Measurements from ENCODE around the gene C1QTNF9B.

The C1QTNF9B gene

GRCh38 chr13:23852351-23852750 is 45.0 kb downstream of the C1QTNF9B start:
- H3K4me1 ChIP-seq (ENCODE audit: low read length) = peaks cover 17% of the 10 kb centered on the region
- H3K4me3 ChIP-seq (ENCODE audit: low read length) = no peak overlapping the region
- no peaks in the 10 kb centered on the region for H3K36me3 ChIP-seq (replicated peaks; ENCODE audit: low read depth, low read length)
- no peaks in the 10 kb centered on the region for H4K20me1 ChIP-seq (ENCODE audit: insufficient read depth, low read length)
- H3K9me3 ChIP-seq (ENCODE audit: insufficient read depth, low read length) = no peaks in the 10 kb centered on the region
- H2AFZ ChIP-seq (ENCODE audit: low read depth, low read length) = no peak overlapping the region
- no peak for TF ChIP-seq EZH2phosphoT487 (IDR thresholded peaks at IDR 0.05; ENCODE audit: low read depth)
- no peak for TF ChIP-seq CTCF (IDR thresholded peaks at IDR 0.05; ENCODE audit: low read depth, low read length)
- no peaks in the 10 kb centered on the region for H3K27me3 ChIP-seq (ENCODE audit: low read depth, low read length)
- no peak overlapping the region for H3K4me2 ChIP-seq (ENCODE audit: low read length)
- no peak overlapping the region for H3K9ac ChIP-seq (ENCODE audit: low read length)
- H3K79me2 ChIP-seq (ENCODE audit: low read length) = no peaks in the 10 kb centered on the region
- H3K27ac ChIP-seq (ENCODE audit: low read length) = no peak overlapping the region

GRCh38 chr13:23851106-23851505 is 46.2 kb downstream of the C1QTNF9B start:
- Histone ChIP-seq H3K27me3 (ENCODE audit: low read depth, low read length) (no peaks in the 10 kb centered on the region), H3K4me1 (ENCODE audit: low read length) (peaks cover 19% of the 10 kb centered on the region), H3K27ac (ENCODE audit: low read length) (no peak overlapping the region)

GRCh38 chr13:23850134-23850533 is 47.2 kb downstream of the C1QTNF9B start:
- no peak overlapping the region for H3K4me2 ChIP-seq (ENCODE audit: low read length)
- H4K20me1 ChIP-seq (ENCODE audit: insufficient read depth, low read length) = no peaks in the 10 kb centered on the region
- H3K4me1 ChIP-seq (ENCODE audit: low read length) = peaks cover 25% of the 10 kb centered on the region
- no peaks in the 10 kb centered on the region for H3K79me2 ChIP-seq (ENCODE audit: low read length)
- TF ChIP-seq CTCF (IDR thresholded peaks at IDR 0.05; ENCODE audit: low read depth, low read length) (no peak), EZH2phosphoT487 (IDR thresholded peaks at IDR 0.05; ENCODE audit: low read depth) (no peak)
- H3K4me3 ChIP-seq (ENCODE audit: low read length) = no peak overlapping the region
- H3K27ac ChIP-seq (ENCODE audit: low read length) = no peak overlapping the region
- H3K27me3 ChIP-seq (ENCODE audit: low read depth, low read length) = no peaks in the 10 kb centered on the region
- H3K36me3 ChIP-seq (replicated peaks; ENCODE audit: low read depth, low read length) = no peaks in the 10 kb centered on the region
- H3K9me3 ChIP-seq (ENCODE audit: insufficient read depth, low read length) = no peaks in the 10 kb centered on the region
- H2AFZ ChIP-seq (ENCODE audit: low read depth, low read length) = no peak overlapping the region
- H3K9ac ChIP-seq (ENCODE audit: low read length) = no peak overlapping the region

More at GRCh38 chr13:23851106-23851505, 46.2 kb downstream of the C1QTNF9B start:
- no peak overlapping the region for H3K4me2 ChIP-seq (ENCODE audit: low read length)
- H2AFZ ChIP-seq (ENCODE audit: low read depth, low read length) = no peak overlapping the region
- H3K36me3 ChIP-seq (replicated peaks; ENCODE audit: low read depth, low read length) = no peaks in the 10 kb centered on the region
- TF ChIP-seq EZH2phosphoT487 (IDR thresholded peaks at IDR 0.05; ENCODE audit: low read depth) (no peak), CTCF (IDR thresholded peaks at IDR 0.05; ENCODE audit: low read depth, low read length) (no peak)
- no peaks in the 10 kb centered on the region for H3K9me3 ChIP-seq (ENCODE audit: insufficient read depth, low read length)
- H3K9ac ChIP-seq (ENCODE audit: low read length) = no peak overlapping the region
- H3K4me3 ChIP-seq (ENCODE audit: low read length) = no peak overlapping the region
- no peaks in the 10 kb centered on the region for H3K79me2 ChIP-seq (ENCODE audit: low read length)
- no peaks in the 10 kb centered on the region for H4K20me1 ChIP-seq (ENCODE audit: insufficient read depth, low read length)

- Histone ChIP-seq H3K4me2 (ENCODE audit: low read length) (no peak overlapping the region), H3K9ac (ENCODE audit: low read length) (no peak overlapping the region), H3K4me3 (ENCODE audit: low read length) (no peak overlapping the region), H3K27me3 (ENCODE audit: low read depth, low read length) (no peaks in the 10 kb centered on the region), H2AFZ (ENCODE audit: low read depth, low read length) (no peak overlapping the region), H4K20me1 (ENCODE audit: insufficient read depth, low read length) (no peaks in the 10 kb centered on the region), H3K36me3 (replicated peaks; ENCODE audit: low read depth, low read length) (no peaks in the 10 kb centered on the region), H3K79me2 (ENCODE audit: low read length) (no peaks in the 10 kb centered on the region), H3K4me1 (ENCODE audit: low read length) (peaks cover 25% of the 10 kb centered on the region), H3K9me3 (ENCODE audit: insufficient read depth, low read length) (no peaks in the 10 kb centered on the region), H3K27ac (ENCODE audit: low read length) (no peak overlapping the region)
- TF ChIP-seq EZH2phosphoT487 (IDR thresholded peaks at IDR 0.05; ENCODE audit: low read depth) = no peak
- TF ChIP-seq CTCF (IDR thresholded peaks at IDR 0.05; ENCODE audit: low read depth, low read length) = no peak
Observed at GRCh38 chr13:23849670-23850069, 47.6 kb downstream of the C1QTNF9B start.

Data from OCI-LY3 (cell line).